DOHH2 (cell line): ENCODE measurements around the gene MPPE1.

Experiments
- H3F3A ChIP-seq: fragments of 200-600 bp; sonication (generic), shearing (Covaris generic); 2 replicates; pipeline ENCODE4 v1.6.0; 2016; ENCODE audit warnings: antibody characterized with exemption, mild to moderate bottlenecking; ENCODE audit not compliant: control insufficient read depth, insufficient read depth
- H3K27ac ChIP-seq: fragments of 200-600 bp; sonication (generic); 2 replicates; pipeline ENCODE4 v1.5.1; 2014; ENCODE audit warnings: low read depth, mild to moderate bottlenecking, low read length, moderate library complexity
- H3K27me3 ChIP-seq: fragments of 200-600 bp; sonication (generic); 2 replicates; pipeline ENCODE4 v1.6.1; 2014; ENCODE audit warnings: mild to moderate bottlenecking, low read length, mixed read lengths; ENCODE audit not compliant: control insufficient read depth
- H3K36me3 ChIP-seq: fragments of 200-600 bp; sonication (generic); 2 replicates; pipeline ENCODE4 v1.6.1; 2014; ENCODE audit warnings: mild to moderate bottlenecking, low read length, moderate library complexity, mixed read lengths; ENCODE audit not compliant: control insufficient read depth
- H3K4me1 ChIP-seq: fragments of 200-600 bp; sonication (generic); 2 replicates; pipeline ENCODE4 v1.6.1; 2014; ENCODE audit warnings: mild to moderate bottlenecking, low read length, mixed read lengths; ENCODE audit not compliant: control insufficient read depth
- H3K4me2 ChIP-seq: fragments of 200-600 bp; sonication (generic); 2 replicates; pipeline ENCODE4 v1.6.0; 2014; ENCODE audit warnings: mild to moderate bottlenecking, low read length, moderate library complexity
- H3K4me3 ChIP-seq: fragments of 200-600 bp; sonication (generic); 2 replicates; pipeline ENCODE4 v1.5.1; 2014; ENCODE audit warnings: mild to moderate bottlenecking, low read length, mixed read lengths
- H3K79me2 ChIP-seq: fragments of 200-600 bp; sonication (generic); 2 replicates; pipeline ENCODE4 v1.6.1; 2014; ENCODE audit warnings: mild to moderate bottlenecking, low read length, mixed read lengths; ENCODE audit not compliant: control insufficient read depth
- H3K9me2 ChIP-seq: fragments of 200-600 bp; sonication (generic); replicated peaks from 2 replicates; pipeline ENCODE4 v1.6.1; 2014; ENCODE audit warnings: mild to moderate bottlenecking, low read length, mixed read lengths; ENCODE audit not compliant: control insufficient read depth
- H3K9me3 ChIP-seq: fragments of 200-600 bp; sonication (generic); 2 replicates; pipeline ENCODE4 v1.6.1; 2014; ENCODE audit warnings: antibody characterized with exemption, low read length, mixed read lengths; ENCODE audit not compliant: control insufficient read depth, insufficient read depth
- H4K20me1 ChIP-seq: fragments of 200-600 bp; sonication (generic); 2 replicates; pipeline ENCODE4 v1.6.0; 2014; ENCODE audit warnings: low read depth, mild to moderate bottlenecking, antibody characterized with exemption, low read length, moderate library complexity; ENCODE audit not compliant: control insufficient read depth, insufficient read depth
- CTCF ChIP-seq: fragments of 200-600 bp; sonication (generic); IDR thresholded peaks from one replicate; pipeline ENCODE4 v1.5.1; 2014; ENCODE audit warnings: antibody characterized with exemption, mild to moderate bottlenecking, low read depth, low read length; ENCODE audit not compliant: poor library complexity, severe bottlenecking
- EZH2phosphoT487 ChIP-seq: fragments of 200-600 bp; sonication (generic); IDR thresholded peaks from 2 replicates; pipeline ENCODE4 v1.6.1; 2017; ENCODE audit warnings: borderline replicate concordance, mild to moderate bottlenecking, antibody characterized with exemption, low read length, moderate library complexity, mixed read lengths

Gene MPPE1

GRCh38 chr18:11943551-11943950 is 35.4 kb upstream of the MPPE1 start:
- TF ChIP-seq CTCF (no peak), EZH2phosphoT487 (no peak)
- Histone ChIP-seq H3K27me3 (0 out of 2 replicates have a peak, but pooled peaks cover 2% of the 10 kb centered on the region), H3K9me2 (no peaks in the 10 kb centered on the region), H3K36me3 (no peaks in the 10 kb centered on the region), H3K9me3 (no peaks in the 10 kb centered on the region), H4K20me1 (no peaks in the 10 kb centered on the region), H3F3A (no peaks in the 10 kb centered on the region), H3K4me3 (no peak overlapping the region), H3K4me1 (peaks cover 5% of the 10 kb centered on the region), H3K27ac (no peak overlapping the region), H3K4me2 (no peak overlapping the region), H3K79me2 (no peaks in the 10 kb centered on the region)

- H4K20me1 ChIP-seq: no peaks in the 10 kb centered on the region
- H3K9me2 ChIP-seq: no peaks in the 10 kb centered on the region
- H3K27ac ChIP-seq: no peak overlapping the region
- 0 out of 2 replicates have a peak, but pooled peaks cover 2% of the 10 kb centered on the region for H3K27me3 ChIP-seq
- no peak overlapping the region for H3K4me2 ChIP-seq
- H3K79me2 ChIP-seq: no peaks in the 10 kb centered on the region
- H3K4me1 ChIP-seq: no peaks in the 10 kb centered on the region
- H3K9me3 ChIP-seq: no peaks in the 10 kb centered on the region
- no peaks in the 10 kb centered on the region for H3K36me3 ChIP-seq
- TF ChIP-seq EZH2phosphoT487 (no peak), CTCF (no peak)
- no peak overlapping the region for H3K4me3 ChIP-seq
- no peaks in the 10 kb centered on the region for H3F3A ChIP-seq
These were observed 32.8 kb upstream of the MPPE1 start for GRCh38 chr18:11940956-11941355.

- Histone ChIP-seq H3K9me2 (no peaks in the 10 kb centered on the region), H3K4me3 (no peak overlapping the region), H3K27ac (no peak overlapping the region), H3K27me3 (no peaks in the 10 kb centered on the region), H4K20me1 (no peaks in the 10 kb centered on the region), H3K4me1 (no peaks in the 10 kb centered on the region), H3F3A (no peaks in the 10 kb centered on the region), H3K36me3 (no peaks in the 10 kb centered on the region), H3K79me2 (no peaks in the 10 kb centered on the region), H3K9me3 (no peaks in the 10 kb centered on the region), H3K4me2 (no peak overlapping the region)
- peak; percentile 77 for TF ChIP-seq CTCF
- TF ChIP-seq EZH2phosphoT487: no peak
These were observed 29.9 kb upstream of the MPPE1 start for GRCh38 chr18:11937874-11938478.
